Endothelial cell of umbilical vein (primary cell): ENCODE data around the gene EDAR. TPM values are rescaled to one million over a fixed set of nuclear protein-coding genes. Genes with fewer than 3 reads are reported as not detected.

Source experiments
- BruUV-seq: library from RNA; stranded (reverse); fragments of 400-500 nt; replicated peaks from 2 replicates; lab custom pipeline; 2021; lab: Mats Ljungman, UMichigan
- CTCF ChIA-PET: fragments of 300-600, 350-600 bp; sonication (Branson Sonifier 250); formaldehyde crosslinking; loops from one replicate; lab custom pipeline; 2021; ENCODE audit warnings: antibody characterized with exemption, inconsistent platforms; lab: Charles Lee
- POLR2A ChIA-PET: fragments of 300-600, 350-600 bp; sonication (Branson Sonifier 250); formaldehyde crosslinking; loops from one replicate; lab custom pipeline; 2021; ENCODE audit warnings: antibody characterized with exemption, inconsistent platforms; lab: Charles Lee
- DNase-seq: peaks from one replicate; pipeline ENCODE4 v3.0.0-alpha.2; 2011; ENCODE audit warnings: low read depth, low spot score
- FAIRE-seq: peaks from 2 replicates; lab custom pipeline; 2011; peaks lifted over from hg19 to GRCh38; lab: Jason Lieb, UNC
- H2AFZ ChIP-seq: 2 replicates; pipeline ENCODE4 v1.6.0; 2012; ENCODE audit warnings: low read depth, low read length, control low read depth, inconsistent platforms
- H3K27ac ChIP-seq: 2 replicates; pipeline ENCODE4 v1.5.1; 2011; ENCODE audit warnings: low read depth, mild to moderate bottlenecking, control low read depth, low read length, moderate library complexity; ENCODE audit not compliant: insufficient read depth
- H3K27me3 ChIP-seq, 2 experiments: 2 replicates each; pipeline versions ENCODE4 v1.6.0 to v1.6.1; 2011; ENCODE audit warnings: low read length in 2 of 2, mixed read lengths in 1 of 2; ENCODE audit not compliant: control insufficient read depth in 2 of 2, insufficient read depth in 2 of 2
- H3K36me3 ChIP-seq, 2 experiments: 2 replicates in 1 of 2; 3 replicates in 1 of 2; pipeline ENCODE4 v1.5.1; 2011; ENCODE audit warnings: low read length in 2 of 2, mild to moderate bottlenecking in 1 of 2, moderate library complexity in 1 of 2; ENCODE audit not compliant: control insufficient read depth in 2 of 2, insufficient read depth in 2 of 2; ENCODE audit errors: extremely low read depth in 1 of 2
- H3K4me1 ChIP-seq: 3 replicates; pipeline ENCODE4 v1.5.1; 2011; ENCODE audit warnings: mild to moderate bottlenecking, low read length; ENCODE audit not compliant: control insufficient read depth, insufficient read depth; ENCODE audit errors: extremely low read depth
- H3K4me2 ChIP-seq: 2 replicates; pipeline ENCODE4 v1.6.1; 2011; ENCODE audit warnings: low read length, control low read depth, mixed read lengths; ENCODE audit not compliant: insufficient read depth
- H3K4me3 ChIP-seq, 3 experiments: fragments of 200-600 bp in 1 of 3; sonication (generic), shearing (Covaris generic) in 1 of 3; replicated peaks in 1 of 3; 2 replicates each; pipeline ENCODE4 v1.5.1; 2011 to 2016; ENCODE audit warnings: control low read depth in 3 of 3, low read length in 3 of 3, mild to moderate bottlenecking in 2 of 3, inconsistent platforms in 1 of 3, low read depth in 1 of 3, moderate library complexity in 1 of 3; ENCODE audit not compliant: insufficient read depth in 1 of 3
- H3K79me2 ChIP-seq: 2 replicates; pipeline ENCODE4 v1.6.0; 2012; ENCODE audit warnings: low read length, inconsistent platforms; ENCODE audit not compliant: control insufficient read depth, insufficient read depth
- H3K9ac ChIP-seq: replicated peaks from 2 replicates; pipeline ENCODE3; 2011; ENCODE audit warnings: low read length, control low read depth; ENCODE audit not compliant: insufficient read depth; ENCODE audit errors: extremely low read depth
- H3K9me1 ChIP-seq: replicated peaks from 3 replicates; pipeline ENCODE4 v1.6.0; 2011; ENCODE audit warnings: mild to moderate bottlenecking, low read length; ENCODE audit not compliant: control insufficient read depth, insufficient read depth; ENCODE audit errors: extremely low read depth
- H3K9me3 ChIP-seq: replicated peaks from 2 replicates; pipeline ENCODE4 v1.5.1; 2012; ENCODE audit warnings: low read length, inconsistent platforms; ENCODE audit not compliant: control insufficient read depth, insufficient read depth
- H4K20me1 ChIP-seq: replicated peaks from 2 replicates; pipeline ENCODE3; 2011; ENCODE audit warnings: mild to moderate bottlenecking, low read length; ENCODE audit not compliant: control insufficient read depth, insufficient read depth; ENCODE audit errors: extremely low read depth
- EZH2 ChIP-seq: IDR thresholded peaks from 2 replicates; pipeline ENCODE4 v1.6.1; 2012; ENCODE audit warnings: borderline replicate concordance, low read depth, mild to moderate bottlenecking, moderate library complexity, low read length, inconsistent platforms; ENCODE audit not compliant: severe bottlenecking
- FOS ChIP-seq: IDR thresholded peaks from 2 replicates; pipeline ENCODE4 v1.6.1; 2011; ENCODE audit warnings: mild to moderate bottlenecking, low read length, moderate library complexity, borderline replicate concordance; ENCODE audit not compliant: insufficient read depth
- GATA2 ChIP-seq: IDR thresholded peaks from 2 replicates; pipeline ENCODE4 v1.7.0; 2011; ENCODE audit warnings: low read depth, mild to moderate bottlenecking, moderate library complexity, mixed read lengths, low read length; ENCODE audit not compliant: insufficient read length, insufficient read depth
- JUN ChIP-seq: IDR thresholded peaks from 2 replicates; pipeline ENCODE4 v1.6.1; 2011; ENCODE audit warnings: borderline replicate concordance, low read depth; ENCODE audit not compliant: insufficient read length, insufficient read depth
- MYC ChIP-seq: IDR thresholded peaks from one replicate; pipeline ENCODE4 v1.6.1; 2011; ENCODE audit warnings: mild to moderate bottlenecking, low read depth, low read length
- POLR2A ChIP-seq: IDR thresholded peaks from 2 replicates; pipeline ENCODE4 v1.6.1; 2012; ENCODE audit warnings: low read depth, mild to moderate bottlenecking, control low read depth, low read length
- POLR2AphosphoS5 ChIP-seq: IDR thresholded peaks from 2 replicates; pipeline ENCODE4 v1.6.1; 2012; ENCODE audit warnings: low read depth, mild to moderate bottlenecking, control low read depth, low read length, moderate library complexity; ENCODE audit not compliant: insufficient read depth
- dilution Hi-C: fragments of 300-500 bp; cut with MboI; formaldehyde crosslinking; loops from one replicate; pipeline ENCODE4 v1.15.0; 2019; ENCODE audit warnings: low sequenced_read_pairs; ENCODE audit not compliant: extremely low pct_ligation_motif_present
- intact Hi-C: fragments of 100-400 bp; cut with micrococcal nuclease; formaldehyde crosslinking; loops from one replicate; pipeline ENCODE4 v1.10.0; 2022
- polyA plus RNA-seq, 4 experiments: library from polyadenylated mRNA; depleted of rRNA in 3 of 4; stranded (reverse) in 3 of 4; unstranded in 1 of 4; fragments of >200 nt; gene quantifications; 2 replicates each; pipeline versions ENCODE4 v1.2.1 to v1.2.3, GENCODE V29; 2011 to 2012; ENCODE audit warnings: missing spikeins in 1 of 4
- total RNA-seq: library from RNA; stranded (reverse); gene quantifications from 2 replicates; pipeline ENCODE4 v1.2.3, GENCODE V29; 2021
- TF ChIP-seq, protein P1 (sequence below): IDR thresholded peaks from 2 replicates; pipeline ENCODE4 v1.6.1; 2011; ENCODE audit not compliant: insufficient read depth, insufficient read length
- TF ChIP-seq, protein P2 (sequence below), 2 donors: IDR thresholded peaks; 1 replicate in 1 of 2; 2 replicates in 1 of 2; pipeline ENCODE4 v1.5.1; 2011; ENCODE audit warnings: low read length in 2 of 2, mild to moderate bottlenecking in 2 of 2, moderate library complexity in 2 of 2, control low read depth in 1 of 2, inconsistent platforms in 1 of 2, low read depth in 1 of 2; ENCODE audit not compliant: insufficient read depth in 1 of 2; ENCODE audit errors: extremely low read depth in 1 of 2

The EDAR gene
- total and polyA plus RNA-seq, 2 donors (not counting 3 experiments of a cell fraction or from before 2014, with no cell fraction given) = not detected

DNA sequence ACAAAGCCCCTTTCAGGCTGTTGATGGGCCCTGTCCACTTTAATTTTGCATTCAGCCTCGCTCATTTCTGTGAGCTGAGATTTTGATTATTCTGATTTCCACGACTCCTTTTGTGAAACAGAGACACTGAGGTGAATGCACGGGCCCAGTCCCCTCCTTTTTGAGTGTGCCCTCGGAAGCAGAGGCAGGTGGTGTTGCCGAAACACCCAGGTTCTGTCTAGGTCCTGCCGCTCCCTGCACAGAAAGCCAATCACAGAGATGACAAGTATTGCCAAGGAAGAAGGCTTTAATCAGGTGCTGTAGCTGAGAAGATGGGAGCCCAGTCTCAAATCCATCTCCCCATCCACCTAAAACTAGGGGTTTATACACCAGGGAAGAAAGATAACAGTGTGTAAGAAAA lies 44.2 kb upstream of the EDAR start:
- no peaks in the 10 kb centered on the region for H3K36me3 ChIP-seq
- H3K27me3 ChIP-seq = peaks cover 5% of the 10 kb centered on the region in 2 experiments
- intact Hi-C loops = loop anchor here (5.0 kb wide), 1 partner anchor 54 kb away; no protein-coding TSS in a partner anchor
- H3K4me2 ChIP-seq = no peak overlapping the region
- DNase-seq (no peak), FAIRE-seq (no peak)
- no peaks in the 10 kb centered on the region for H4K20me1 ChIP-seq
- dilution Hi-C loops = no loop called here
- BruUV-seq = no TSS peak
- H3K79me2 ChIP-seq = no peaks in the 10 kb centered on the region
- H3K9me1 ChIP-seq = no peaks in the 10 kb centered on the region
- no peaks in the 10 kb centered on the region for H3K9me3 ChIP-seq
- TF ChIP-seq, protein P1, sequence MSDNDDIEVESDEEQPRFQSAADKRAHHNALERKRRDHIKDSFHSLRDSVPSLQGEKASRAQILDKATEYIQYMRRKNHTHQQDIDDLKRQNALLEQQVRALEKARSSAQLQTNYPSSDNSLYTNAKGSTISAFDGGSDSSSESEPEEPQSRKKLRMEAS = no peak
- TF ChIP-seq GATA2 (no peak), POLR2A (no peak), EZH2 (no peak), MYC (no peak), JUN (no peak), FOS (no peak), POLR2AphosphoS5 (no peak)
- TF ChIP-seq, protein P2, sequence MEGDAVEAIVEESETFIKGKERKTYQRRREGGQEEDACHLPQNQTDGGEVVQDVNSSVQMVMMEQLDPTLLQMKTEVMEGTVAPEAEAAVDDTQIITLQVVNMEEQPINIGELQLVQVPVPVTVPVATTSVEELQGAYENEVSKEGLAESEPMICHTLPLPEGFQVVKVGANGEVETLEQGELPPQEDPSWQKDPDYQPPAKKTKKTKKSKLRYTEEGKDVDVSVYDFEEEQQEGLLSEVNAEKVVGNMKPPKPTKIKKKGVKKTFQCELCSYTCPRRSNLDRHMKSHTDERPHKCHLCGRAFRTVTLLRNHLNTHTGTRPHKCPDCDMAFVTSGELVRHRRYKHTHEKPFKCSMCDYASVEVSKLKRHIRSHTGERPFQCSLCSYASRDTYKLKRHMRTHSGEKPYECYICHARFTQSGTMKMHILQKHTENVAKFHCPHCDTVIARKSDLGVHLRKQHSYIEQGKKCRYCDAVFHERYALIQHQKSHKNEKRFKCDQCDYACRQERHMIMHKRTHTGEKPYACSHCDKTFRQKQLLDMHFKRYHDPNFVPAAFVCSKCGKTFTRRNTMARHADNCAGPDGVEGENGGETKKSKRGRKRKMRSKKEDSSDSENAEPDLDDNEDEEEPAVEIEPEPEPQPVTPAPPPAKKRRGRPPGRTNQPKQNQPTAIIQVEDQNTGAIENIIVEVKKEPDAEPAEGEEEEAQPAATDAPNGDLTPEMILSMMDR (IDR thresholded peaks at IDR 0.05; ENCODE audit: extremely low read depth in 1 of 2, insufficient read depth in 1 of 2, low read depth in 1 of 2, low read length in 2 of 2) = no peak
- H3K27ac ChIP-seq = no peak overlapping the region
- CTCF ChIA-PET = interaction anchor here (1.1 kb wide), 1 partner anchor 9 kb away, joined by 3 read pairs; no protein-coding TSS in a partner anchor
- POLR2A ChIA-PET = no interaction called here
- peaks cover 9% of the 10 kb centered on the region for H3K4me1 ChIP-seq
- no peak overlapping the region for H3K9ac ChIP-seq
- H2AFZ ChIP-seq = no peak overlapping the region
- H3K4me3 ChIP-seq = no peak overlapping the region
